GM12873 (cell line): ENCODE data around the gene ZBTB46.

Experiments used
- CTCF ChIP-seq: IDR thresholded peaks from 2 replicates; pipeline ENCODE4 v1.5.1; 2012; ENCODE audit warnings: low read depth, mild to moderate bottlenecking, moderate library complexity, low read length, control low read depth; ENCODE audit not compliant: insufficient read depth; ENCODE audit errors: missing control alignments

The ZBTB46 gene

GRCh38 chr20:63860325-63861051 lies 29.4 kb upstream of the ZBTB46 start:
- TF ChIP-seq CTCF = no peak

GRCh38 chr20:63859166-63859699 lies 28.2 kb upstream of the ZBTB46 start:
- TF ChIP-seq CTCF = no peak

- TF ChIP-seq CTCF = no peak
Observed at GRCh38 chr20:63858393-63859165, 27.5 kb upstream of the ZBTB46 start.

GRCh38 chr20:63857764-63858392 lies 26.8 kb upstream of the ZBTB46 start:
- TF ChIP-seq CTCF = no peak

- no peak for TF ChIP-seq CTCF
Observed at GRCh38 chr20:63856098-63856511, 25.0 kb upstream of the ZBTB46 start.

- TF ChIP-seq CTCF = no peak
Observed at GRCh38 chr20:63855363-63856097, 24.5 kb upstream of the ZBTB46 start.
